H9 (cell line): Measurements from ENCODE around the gene ICE2. TPM values are rescaled to one million over a fixed set of nuclear protein-coding genes. Genes with fewer than 3 reads are reported as not detected.

ENCODE experiments used
- DNase-seq: peaks from one replicate; pipeline ENCODE4 v3.0.0-alpha.2; 2017
- H2AFZ ChIP-seq: one replicate; pipeline ENCODE4 v1.6.1; 2013; ENCODE audit warnings: mild to moderate bottlenecking, low read length, control low read depth, moderate library complexity
- H2AK5ac ChIP-seq: 2 replicates; pipeline ENCODE4 v1.6.1; 2013; ENCODE audit warnings: low read length, control low read depth, mixed read lengths; ENCODE audit not compliant: insufficient read length
- H2BK120ac ChIP-seq: one replicate; pipeline ENCODE4 v1.6.1; 2013; ENCODE audit warnings: low read depth, mild to moderate bottlenecking, low read length, control low read depth, inconsistent platforms; ENCODE audit not compliant: poor library complexity, severe bottlenecking
- H2BK12ac ChIP-seq: 2 replicates; pipeline ENCODE4 v1.6.1; 2013; ENCODE audit warnings: low read length, control low read depth, mixed read lengths, low read depth; ENCODE audit not compliant: insufficient read length
- H2BK15ac ChIP-seq: 2 replicates; pipeline ENCODE4 v1.6.1; 2013; ENCODE audit warnings: low read depth, low read length, control low read depth
- H2BK20ac ChIP-seq: one replicate; pipeline ENCODE4 v1.6.1; 2013; ENCODE audit warnings: low read depth, mild to moderate bottlenecking, low read length, control low read depth, inconsistent platforms; ENCODE audit not compliant: poor library complexity, severe bottlenecking
- H2BK5ac ChIP-seq: 2 replicates; pipeline ENCODE4 v1.6.1; 2013; ENCODE audit warnings: low read length, control low read depth, mixed read lengths; ENCODE audit not compliant: insufficient read length
- H3K14ac ChIP-seq: 2 replicates; pipeline ENCODE4 v1.6.1; 2013; ENCODE audit warnings: low read length, control low read depth; ENCODE audit not compliant: insufficient read depth
- H3K18ac ChIP-seq: 2 replicates; pipeline ENCODE4 v1.6.1; 2013; ENCODE audit warnings: low read depth, mild to moderate bottlenecking, mixed read lengths, low read length, control low read depth; ENCODE audit not compliant: insufficient read length
- H3K23ac ChIP-seq: 2 replicates; pipeline ENCODE4 v1.6.1; 2013; ENCODE audit warnings: low read length, control low read depth, mixed read lengths, low read depth; ENCODE audit not compliant: insufficient read length
- H3K23me2 ChIP-seq: 2 replicates; pipeline ENCODE4 v1.6.1; 2013; ENCODE audit warnings: low read depth, mild to moderate bottlenecking, mixed read lengths, low read length, control low read depth; ENCODE audit not compliant: insufficient read length, poor library complexity, severe bottlenecking
- H3K27ac ChIP-seq: 2 replicates; pipeline ENCODE4 v1.5.1; 2013; ENCODE audit warnings: low read length, control low read depth, mixed read lengths, low read depth; ENCODE audit not compliant: insufficient read length
- H3K27me3 ChIP-seq: 2 replicates; pipeline ENCODE4 v1.6.1; 2013; ENCODE audit warnings: low read length, control low read depth, inconsistent platforms; ENCODE audit not compliant: insufficient read depth
- H3K4ac ChIP-seq: 2 replicates; pipeline ENCODE4 v1.6.1; 2013; ENCODE audit warnings: low read depth, mild to moderate bottlenecking, control low read depth, inconsistent platforms, low read length, moderate library complexity
- H3K4me1 ChIP-seq: 2 replicates; pipeline ENCODE4 v1.6.1; 2013; ENCODE audit warnings: low read length, control low read depth, inconsistent platforms; ENCODE audit not compliant: insufficient read depth
- H3K4me2 ChIP-seq: 2 replicates; pipeline ENCODE4 v1.6.1; 2013; ENCODE audit warnings: low read length, control low read depth, mixed read lengths; ENCODE audit not compliant: insufficient read length, insufficient read depth
- H3K56ac ChIP-seq: 2 replicates; pipeline ENCODE4 v1.6.1; 2013; ENCODE audit warnings: low read depth, mild to moderate bottlenecking, mixed read lengths, low read length, control low read depth; ENCODE audit not compliant: insufficient read length
- H3K79me1 ChIP-seq: 2 replicates; pipeline ENCODE4 v1.6.1; 2013; ENCODE audit warnings: low read depth, mild to moderate bottlenecking, moderate library complexity, low read length, control low read depth, inconsistent platforms; ENCODE audit not compliant: insufficient read depth, poor library complexity, severe bottlenecking
- H3K79me2 ChIP-seq: 2 replicates; pipeline ENCODE4 v1.6.1; 2013; ENCODE audit warnings: low read length, control low read depth, inconsistent platforms; ENCODE audit not compliant: insufficient read depth
- H3K9ac ChIP-seq: 2 replicates; pipeline ENCODE4 v1.6.1; 2013; ENCODE audit warnings: low read length, control low read depth, mixed read lengths; ENCODE audit not compliant: insufficient read length; ENCODE audit errors: extremely low read depth
- H3K9me3 ChIP-seq: one replicate; pipeline ENCODE4 v1.6.1; 2013; ENCODE audit warnings: low read depth, low read length, inconsistent platforms; ENCODE audit not compliant: control insufficient read depth
- H3T11ph ChIP-seq: one replicate; pipeline ENCODE4 v1.6.1; 2013; ENCODE audit warnings: mild to moderate bottlenecking, low read length, control low read depth, inconsistent platforms
- H4K20me1 ChIP-seq: one replicate; pipeline ENCODE4 v1.6.1; 2013; ENCODE audit not compliant: control insufficient read depth, insufficient read length, insufficient read depth
- H4K5ac ChIP-seq: 2 replicates; pipeline ENCODE4 v1.6.1; 2013; ENCODE audit warnings: low read depth, mild to moderate bottlenecking, mixed read lengths, low read length, control low read depth; ENCODE audit not compliant: insufficient read length
- H4K8ac ChIP-seq: replicated peaks from 2 replicates; pipeline ENCODE4 v1.6.1; 2013; ENCODE audit warnings: low read length, control low read depth, mixed read lengths, low read depth; ENCODE audit not compliant: insufficient read length
- H4K91ac ChIP-seq: 2 replicates; pipeline ENCODE4 v1.6.1; 2013; ENCODE audit warnings: low read depth, mild to moderate bottlenecking, moderate library complexity, mixed read lengths, low read length, control low read depth; ENCODE audit not compliant: insufficient read length
- H3K27ac Mint-ChIP-seq, 3 experiments: 2 replicates in 2 of 3; 3 replicates in 1 of 3; pipeline ENCODE4 v1.8.0; 2020 to 2021; ENCODE audit warnings: mixed read lengths in 3 of 3, mild to moderate bottlenecking in 1 of 3, moderate library complexity in 1 of 3
- H3K27me3 Mint-ChIP-seq: 2 replicates; pipeline ENCODE4 v1.8.0; 2021; ENCODE audit warnings: low read depth, mild to moderate bottlenecking, moderate library complexity, mixed read lengths
- H3K36me3 Mint-ChIP-seq, 3 experiments: 2 replicates in 2 of 3; 3 replicates in 1 of 3; pipeline ENCODE4 v1.8.0; 2020 to 2021; ENCODE audit warnings: low read depth in 3 of 3, mixed read lengths in 3 of 3; ENCODE audit not compliant: insufficient read depth in 1 of 3
- H3K4me1 Mint-ChIP-seq, 2 experiments: 2 replicates each; pipeline ENCODE4 v1.8.0; 2020; ENCODE audit warnings: mixed read lengths in 2 of 2
- H3K4me3 Mint-ChIP-seq, 2 experiments: 2 replicates in 1 of 2; 3 replicates in 1 of 2; pipeline ENCODE4 v1.8.0; 2020 to 2021; ENCODE audit warnings: mild to moderate bottlenecking in 2 of 2, mixed read lengths in 2 of 2, moderate library complexity in 1 of 2
- H3K9me3 Mint-ChIP-seq, 2 experiments: 2 replicates in 1 of 2; 3 replicates in 1 of 2; pipeline ENCODE4 v1.8.0; 2020; ENCODE audit warnings: mild to moderate bottlenecking in 2 of 2, mixed read lengths in 2 of 2, moderate library complexity in 1 of 2
- WGBS: extraction: QIAGEN DNeasy Blood & Tissue Kit; methylation state at CpG from one replicate; pipeline ENCODE4 v1.1.7; 2013; ENCODE audit warnings: missing lambda C conversion rate, low lambda C conversion rate, mixed read lengths; ENCODE audit not compliant: insufficient read length; ENCODE audit errors: extremely low coverage; 5-methylcytosine and 5-hydroxymethylcytosine counted together
- total RNA-seq: library from RNA; stranded (reverse); gene quantifications from 2 replicates; pipeline ENCODE4 v1.2.1, GENCODE V29; 2021
- TF ChIP-seq, protein P1 (sequence below): fragments of 200-600 bp; sonication (generic); conservative IDR thresholded peaks from 3 replicates; pipeline ENCODE4 v1.8.0; 2021; ENCODE audit warnings: antibody characterized with exemption, mild to moderate bottlenecking

The ICE2 gene
- total RNA-seq, 1 experiment from 2014 or later: 76.3 TPM

DNA sequence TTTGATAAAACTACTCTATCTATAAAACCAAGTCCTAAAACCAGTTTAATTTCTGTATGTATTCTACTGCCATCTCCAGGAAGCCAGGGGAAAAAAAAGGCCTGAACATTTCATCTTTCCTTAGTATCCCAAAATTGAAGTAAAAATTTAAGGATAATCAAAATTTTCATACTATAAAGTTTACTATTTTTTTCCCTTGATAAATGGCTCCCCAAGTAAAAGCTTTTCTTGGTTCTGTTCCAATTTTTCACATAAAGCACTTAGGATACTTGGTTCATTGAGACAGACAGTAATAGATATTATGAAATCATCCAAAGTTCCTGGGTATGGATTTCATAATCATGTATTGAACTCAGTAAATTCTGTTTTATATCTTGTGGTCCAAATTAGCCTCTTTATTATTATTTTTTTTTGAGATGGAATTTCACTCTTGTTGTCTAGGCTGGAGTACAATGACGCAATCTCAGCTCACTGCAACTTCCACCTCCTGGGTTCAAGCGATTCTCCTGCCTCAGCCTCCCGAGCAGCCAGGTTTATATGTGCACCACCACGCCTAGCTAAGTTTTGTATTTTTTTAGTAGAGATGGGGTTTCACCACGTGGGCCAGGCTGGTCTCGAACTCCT, 34.5 kb downstream of the ICE2 start:
- Histone ChIP-seq H4K91ac (no peak overlapping the region), H3K9me3 (no peaks in the 10 kb centered on the region), H3K79me1 (no peaks in the 10 kb centered on the region), H4K20me1 (no peaks in the 10 kb centered on the region), H3K27me3 (no peaks in the 10 kb centered on the region), H2BK120ac (no peak overlapping the region), H3T11ph (no peak overlapping the region), H3K9ac (no peak overlapping the region), H3K4ac (no peak overlapping the region), H2AK5ac (no peak overlapping the region), H3K18ac (no peak overlapping the region), H3K79me2 (no peaks in the 10 kb centered on the region), H2BK20ac (no peak overlapping the region), H4K5ac (no peak overlapping the region), H2AFZ (no peak overlapping the region), H2BK15ac (no peak overlapping the region), H3K56ac (no peak overlapping the region), H4K8ac (no peak overlapping the region), H3K27ac (no peak overlapping the region), H3K14ac (no peak overlapping the region), H3K23me2 (no peaks in the 10 kb centered on the region), H3K4me2 (no peak overlapping the region), H2BK5ac (no peak overlapping the region), H3K4me1 (no peaks in the 10 kb centered on the region), H2BK12ac (no peak overlapping the region), H3K23ac (no peak overlapping the region)
- Mint-ChIP-seq H3K27me3 (no peaks in the 10 kb centered on the region), H3K4me3 (no peak overlapping the region), H3K27ac (0 out of 7 replicates have a peak overlapping the region, but pooled peaks of 1 of the 3 experiments have one; percentile 78), H3K36me3 (peaks cover 1 to 48% (median 42%) of the 10 kb centered on the region in 3 experiments; a peak in 5 of 7 replicates), H3K4me1 (no peaks in the 10 kb centered on the region), H3K9me3 (no peaks in the 10 kb centered on the region)
- WGBS: no CpG with 5 or more reads among the region's 6 CpGs
- no peak for DNase-seq
- TF ChIP-seq, protein P1, sequence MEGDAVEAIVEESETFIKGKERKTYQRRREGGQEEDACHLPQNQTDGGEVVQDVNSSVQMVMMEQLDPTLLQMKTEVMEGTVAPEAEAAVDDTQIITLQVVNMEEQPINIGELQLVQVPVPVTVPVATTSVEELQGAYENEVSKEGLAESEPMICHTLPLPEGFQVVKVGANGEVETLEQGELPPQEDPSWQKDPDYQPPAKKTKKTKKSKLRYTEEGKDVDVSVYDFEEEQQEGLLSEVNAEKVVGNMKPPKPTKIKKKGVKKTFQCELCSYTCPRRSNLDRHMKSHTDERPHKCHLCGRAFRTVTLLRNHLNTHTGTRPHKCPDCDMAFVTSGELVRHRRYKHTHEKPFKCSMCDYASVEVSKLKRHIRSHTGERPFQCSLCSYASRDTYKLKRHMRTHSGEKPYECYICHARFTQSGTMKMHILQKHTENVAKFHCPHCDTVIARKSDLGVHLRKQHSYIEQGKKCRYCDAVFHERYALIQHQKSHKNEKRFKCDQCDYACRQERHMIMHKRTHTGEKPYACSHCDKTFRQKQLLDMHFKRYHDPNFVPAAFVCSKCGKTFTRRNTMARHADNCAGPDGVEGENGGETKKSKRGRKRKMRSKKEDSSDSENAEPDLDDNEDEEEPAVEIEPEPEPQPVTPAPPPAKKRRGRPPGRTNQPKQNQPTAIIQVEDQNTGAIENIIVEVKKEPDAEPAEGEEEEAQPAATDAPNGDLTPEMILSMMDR: peak; percentile 41; the same call in 2 of the 3 replicates
